Stimulated activated CD8-positive, alpha-beta memory T cell treated with anti-CD3 and anti-CD28 coated beads, Interleukin-4, amount 100 ng/mL, for 4 hours (primary cell): ENCODE data around the gene SORCS3.

Experiments used
- DNase-seq, 2 donors: peaks; one replicate each; pipeline ENCODE4 v3.0.0-alpha.2; 2020; ENCODE audit warnings: low read depth in 2 of 2, low spot score in 1 of 2

The SORCS3 gene

GRCh38 chr10:104643303-104643663 is 2.2 kb downstream of the SORCS3 start:
- DNase-seq = no peak

- no peak for DNase-seq
Measured at GRCh38 chr10:104646146-104646545, 5.1 kb downstream of the SORCS3 start.

- no peak for DNase-seq
Measured at GRCh38 chr10:104648421-104648820, 7.3 kb downstream of the SORCS3 start.

- DNase-seq = no peak
Measured at GRCh38 chr10:104650072-104650471, 9.0 kb downstream of the SORCS3 start.

GRCh38 chr10:104650635-104651331 is 9.7 kb downstream of the SORCS3 start:
- DNase-seq = no peak

GRCh38 chr10:104657036-104657435 is 15.9 kb downstream of the SORCS3 start:
- DNase-seq = no peak

GRCh38 chr10:104657457-104657856 is 16.4 kb downstream of the SORCS3 start:
- no peak for DNase-seq

GRCh38 chr10:104658067-104658466 is 17.0 kb downstream of the SORCS3 start:
- DNase-seq = no peak

- no peak for DNase-seq
Measured at GRCh38 chr10:104659809-104660208, 18.7 kb downstream of the SORCS3 start.

GRCh38 chr10:104663076-104663475 is 22.0 kb downstream of the SORCS3 start:
- DNase-seq = no peak

GRCh38 chr10:104663563-104663962 is 22.5 kb downstream of the SORCS3 start:
- DNase-seq = no peak

GRCh38 chr10:104664205-104664604 is 23.1 kb downstream of the SORCS3 start:
- DNase-seq = no peak

GRCh38 chr10:104665174-104665573 is 24.1 kb downstream of the SORCS3 start:
- no peak for DNase-seq

- no peak for DNase-seq
Measured at GRCh38 chr10:104666106-104666505, 25.0 kb downstream of the SORCS3 start.

- no peak for DNase-seq
Measured at GRCh38 chr10:104676874-104677273, 35.8 kb downstream of the SORCS3 start.

- no peak for DNase-seq
Measured at GRCh38 chr10:104678658-104679057, 37.6 kb downstream of the SORCS3 start.

- no peak for DNase-seq
Measured at GRCh38 chr10:104680467-104681401, 39.6 kb downstream of the SORCS3 start.

GRCh38 chr10:104681485-104681884 is 40.4 kb downstream of the SORCS3 start:
- no peak for DNase-seq

- no peak for DNase-seq
Measured at GRCh38 chr10:104683567-104683966, 42.5 kb downstream of the SORCS3 start.

GRCh38 chr10:104686829-104687228 is 45.7 kb downstream of the SORCS3 start:
- no peak for DNase-seq

- no peak for DNase-seq
Measured at GRCh38 chr10:104688251-104689042, 47.4 kb downstream of the SORCS3 start.

- DNase-seq = no peak
Measured at GRCh38 chr10:104689105-104689504, 48.0 kb downstream of the SORCS3 start.
